Measurements from ENCODE around the gene TNS3. TPM values are rescaled to one million over a fixed set of nuclear protein-coding genes. Genes with fewer than 3 reads are reported as not detected.
"Not testable (repeated sequence)": the region's sequence is repeated elsewhere in the genome, so short reads cannot be mapped to it uniquely, and the experiment has no call there.

Gene TNS3
- total and polyA plus RNA-seq, 4 donors: 40.5 to 140 (median 86.7) TPM

DNA sequence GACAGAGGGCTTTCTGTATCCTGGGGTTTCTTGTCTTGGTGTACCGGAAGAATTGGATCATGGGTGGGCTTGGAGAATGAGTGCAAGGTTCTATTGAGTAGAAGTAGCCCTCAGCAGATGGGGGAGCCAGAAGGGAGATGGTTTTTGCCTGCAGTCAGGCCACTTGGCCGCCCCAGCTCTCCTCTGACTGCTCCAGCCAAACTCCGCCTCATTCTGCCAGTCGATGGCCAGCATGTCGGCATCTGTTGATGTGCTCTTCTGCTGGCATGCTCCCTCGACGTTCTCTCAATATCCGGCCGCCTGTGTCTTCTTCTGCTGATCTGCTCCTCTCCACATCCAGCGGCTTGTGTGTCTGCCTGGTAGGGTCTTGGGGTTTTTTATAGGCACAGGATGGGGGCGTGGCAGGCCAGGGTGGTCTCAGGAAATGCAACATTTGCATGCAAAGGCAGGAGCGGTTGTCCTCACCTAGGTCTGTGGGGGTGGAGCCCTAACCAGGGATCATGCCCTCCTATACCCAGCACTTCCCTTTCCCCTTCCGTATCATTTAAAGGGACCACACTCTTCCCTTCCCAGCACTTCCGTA lies 40.2 kb upstream of the TNS3 start:
- no peak overlapping the region for H3K4me3 ChIP-seq (ENCODE audit: low read length in 2 of 2)
- no peaks in the 10 kb centered on the region for H3K9me3 ChIP-seq (ENCODE audit: control insufficient read depth, low read length)
- no peak for ATAC-seq (ENCODE audit: low FRiP score)
- no peak for DNase-seq
- 39 to 46% methylated on average over 14 of the region's 14 CpGs for WGBS, 2 donors
- H3K4me1 ChIP-seq (ENCODE audit: control insufficient read depth in 1 of 2, insufficient read depth in 2 of 2, low read length in 2 of 2): peaks cover 0 to 2% of the 10 kb centered on the region in 2 donors
- H3K36me3 ChIP-seq (ENCODE audit: control insufficient read depth in 1 of 2, insufficient read depth in 2 of 2, low read length in 1 of 2): no peaks in the 10 kb centered on the region
- H3K27me3 ChIP-seq (ENCODE audit: control insufficient read depth in 1 of 2, insufficient read depth in 2 of 2, low read length in 1 of 2): no peaks in the 10 kb centered on the region
- H3K27ac ChIP-seq (ENCODE audit: low read depth in 1 of 2, low read length in 2 of 2): peak overlapping the region; percentile 51 to 58
- intact Hi-C loops (cut with DNase I): no loop called here

GRCh38 chr7:47621347-47621746 lies 39.4 kb upstream of the TNS3 start:
- ATAC-seq (ENCODE audit: low FRiP score) (no peak), DNase-seq (no peak)
- Histone ChIP-seq H3K4me1 (ENCODE audit: control insufficient read depth in 1 of 2, insufficient read depth in 2 of 2, low read length in 2 of 2) (peaks cover 0 to 2% of the 10 kb centered on the region in 2 donors), H3K27me3 (ENCODE audit: control insufficient read depth in 1 of 2, insufficient read depth in 2 of 2, low read length in 1 of 2) (no peaks in the 10 kb centered on the region), H3K36me3 (ENCODE audit: control insufficient read depth in 1 of 2, insufficient read depth in 2 of 2, low read length in 1 of 2) (no peaks in the 10 kb centered on the region), H3K4me3 (ENCODE audit: low read length in 2 of 2) (no peak overlapping the region), H3K9me3 (ENCODE audit: control insufficient read depth, low read length) (no peaks in the 10 kb centered on the region), H3K27ac (ENCODE audit: low read depth in 1 of 2, low read length in 2 of 2) (peak overlapping the region; percentile 50 to 58)
- WGBS, 2 donors: 76 to 81% methylated on average over 12 of the region's 12 CpGs
- intact Hi-C loops (cut with DNase I): no loop called here

GRCh38 chr7:47619806-47620205 lies 37.9 kb upstream of the TNS3 start:
- ATAC-seq (ENCODE audit: low FRiP score) (no peak), DNase-seq (no peak)
- Histone ChIP-seq H3K27ac (ENCODE audit: low read depth in 1 of 2, low read length in 2 of 2) (no peak overlapping the region), H3K4me1 (ENCODE audit: control insufficient read depth in 1 of 2, insufficient read depth in 2 of 2, low read length in 2 of 2) (peaks cover 0 to 2% of the 10 kb centered on the region in 2 donors), H3K27me3 (ENCODE audit: control insufficient read depth in 1 of 2, insufficient read depth in 2 of 2, low read length in 1 of 2) (no peaks in the 10 kb centered on the region), H3K4me3 (ENCODE audit: low read length in 2 of 2) (no peak overlapping the region), H3K36me3 (ENCODE audit: control insufficient read depth in 1 of 2, insufficient read depth in 2 of 2, low read length in 1 of 2) (no peaks in the 10 kb centered on the region), H3K9me3 (ENCODE audit: control insufficient read depth, low read length) (no peaks in the 10 kb centered on the region)
- intact Hi-C loops (cut with DNase I): no loop called here

DNA sequence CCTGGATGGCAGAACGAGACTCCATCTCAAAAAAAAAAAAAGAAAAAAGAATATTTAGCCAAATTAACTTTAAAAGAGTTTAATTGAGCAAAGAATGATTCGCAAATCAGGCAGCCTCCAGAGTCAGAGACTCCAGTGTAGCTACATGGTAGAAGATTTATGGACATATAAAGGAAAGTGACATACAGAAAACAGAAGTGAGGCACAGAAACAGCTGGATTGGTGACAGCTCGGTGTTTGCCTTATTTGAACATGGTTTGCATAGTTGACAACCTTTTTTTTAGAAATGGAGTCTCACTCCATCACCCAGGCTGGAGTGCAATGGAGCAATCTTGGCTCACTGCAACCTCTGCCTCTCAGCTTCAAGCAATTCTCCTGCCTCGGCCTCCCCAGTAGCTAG lies 35.2 kb upstream of the TNS3 start:
- WGBS, 2 donors: 92% methylated on average over 4 of the region's 4 CpGs
- H3K36me3 ChIP-seq (ENCODE audit: control insufficient read depth in 1 of 2, insufficient read depth in 2 of 2, low read length in 1 of 2): no peaks in the 10 kb centered on the region

GRCh38 chr7:47614450-47614849 lies 32.5 kb upstream of the TNS3 start:
- WGBS, 2 donors: 79 to 95% methylated on average over 6 of the region's 6 CpGs
- no peaks in the 10 kb centered on the region for H3K36me3 ChIP-seq (ENCODE audit: control insufficient read depth in 1 of 2, insufficient read depth in 2 of 2, low read length in 1 of 2)
- intact Hi-C loops (cut with DNase I): no loop called here
- H3K4me1 ChIP-seq (ENCODE audit: control insufficient read depth in 1 of 2, insufficient read depth in 2 of 2, low read length in 2 of 2): peaks cover 0 to 1% of the 10 kb centered on the region in 2 donors
- H3K9me3 ChIP-seq (ENCODE audit: control insufficient read depth, low read length): no peaks in the 10 kb centered on the region
- no peaks in the 10 kb centered on the region for H3K27me3 ChIP-seq (ENCODE audit: control insufficient read depth in 1 of 2, insufficient read depth in 2 of 2, low read length in 1 of 2)
- H3K27ac ChIP-seq (ENCODE audit: low read depth in 1 of 2, low read length in 2 of 2): no peak overlapping the region
- ATAC-seq (ENCODE audit: low FRiP score) (no peak), DNase-seq (no peak)
- no peak overlapping the region for H3K4me3 ChIP-seq (ENCODE audit: low read length in 2 of 2)

More for the DNA sequence above, 35.2 kb upstream of the TNS3 start:
- intact Hi-C loops (cut with DNase I): no loop called here
- ATAC-seq (ENCODE audit: low FRiP score): no peak
- Histone ChIP-seq H3K27ac (ENCODE audit: low read depth in 1 of 2, low read length in 2 of 2) (no peak overlapping the region), H3K9me3 (ENCODE audit: control insufficient read depth, low read length) (no peaks in the 10 kb centered on the region), H3K4me1 (ENCODE audit: control insufficient read depth in 1 of 2, insufficient read depth in 2 of 2, low read length in 2 of 2) (peaks cover 0 to 1% of the 10 kb centered on the region in 2 donors), H3K27me3 (ENCODE audit: control insufficient read depth in 1 of 2, insufficient read depth in 2 of 2, low read length in 1 of 2) (no peaks in the 10 kb centered on the region), H3K4me3 (ENCODE audit: low read length in 2 of 2) (no peak overlapping the region)
- DNase-seq: no peak

- H3K9me3 ChIP-seq (ENCODE audit: control insufficient read depth, low read length): no peaks in the 10 kb centered on the region
- ATAC-seq (ENCODE audit: low FRiP score): no peak
- no peak overlapping the region for H3K27ac ChIP-seq (ENCODE audit: low read depth in 1 of 2, low read length in 2 of 2)
- DNase-seq: no peak
- WGBS, 2 donors: 65 to 69% methylated on average over 10 of the region's 10 CpGs
- no peaks in the 10 kb centered on the region for H3K27me3 ChIP-seq (ENCODE audit: control insufficient read depth in 1 of 2, insufficient read depth in 2 of 2, low read length in 1 of 2)
- intact Hi-C loops (cut with DNase I): no loop called here
- peaks cover 0 to 1% of the 10 kb centered on the region in 2 donors for H3K4me1 ChIP-seq (ENCODE audit: control insufficient read depth in 1 of 2, insufficient read depth in 2 of 2, low read length in 2 of 2)
- H3K36me3 ChIP-seq (ENCODE audit: control insufficient read depth in 1 of 2, insufficient read depth in 2 of 2, low read length in 1 of 2): no peaks in the 10 kb centered on the region
- no peak overlapping the region for H3K4me3 ChIP-seq (ENCODE audit: low read length in 2 of 2)
Measured at GRCh38 chr7:47611045-47611511, 29.2 kb upstream of the TNS3 start.

GRCh38 chr7:47610506-47611044 lies 28.7 kb upstream of the TNS3 start:
- H3K27ac ChIP-seq (ENCODE audit: low read depth in 1 of 2, low read length in 2 of 2): no peak overlapping the region
- H3K27me3 ChIP-seq (ENCODE audit: control insufficient read depth in 1 of 2, insufficient read depth in 2 of 2, low read length in 1 of 2): no peaks in the 10 kb centered on the region
- no peak overlapping the region for H3K4me3 ChIP-seq (ENCODE audit: low read length in 2 of 2)
- peak; percentile 63 for ATAC-seq (ENCODE audit: low FRiP score)
- H3K4me1 ChIP-seq (ENCODE audit: control insufficient read depth in 1 of 2, insufficient read depth in 2 of 2, low read length in 2 of 2): peaks cover 0 to 1% of the 10 kb centered on the region in 2 donors
- no peaks in the 10 kb centered on the region for H3K36me3 ChIP-seq (ENCODE audit: control insufficient read depth in 1 of 2, insufficient read depth in 2 of 2, low read length in 1 of 2)
- no peak for DNase-seq
- WGBS, 2 donors: 19 to 30% methylated on average over 4 of the region's 4 CpGs
- intact Hi-C loops (cut with DNase I): no loop called here
- H3K9me3 ChIP-seq (ENCODE audit: control insufficient read depth, low read length): no peaks in the 10 kb centered on the region

GRCh38 chr7:47609803-47610452 lies 28.0 kb upstream of the TNS3 start:
- no peaks in the 10 kb centered on the region for H3K36me3 ChIP-seq (ENCODE audit: control insufficient read depth in 1 of 2, insufficient read depth in 2 of 2, low read length in 1 of 2)
- H3K9me3 ChIP-seq (ENCODE audit: control insufficient read depth, low read length): no peaks in the 10 kb centered on the region
- no peaks in the 10 kb centered on the region for H3K27me3 ChIP-seq (ENCODE audit: control insufficient read depth in 1 of 2, insufficient read depth in 2 of 2, low read length in 1 of 2)
- intact Hi-C loops (cut with DNase I): no loop called here
- no peak overlapping the region for H3K27ac ChIP-seq (ENCODE audit: low read depth in 1 of 2, low read length in 2 of 2)
- no peak overlapping the region for H3K4me3 ChIP-seq (ENCODE audit: low read length in 2 of 2)
- ATAC-seq (ENCODE audit: low FRiP score) (peak; percentile 67), DNase-seq (no peak)
- WGBS, 2 donors: 86 to 89% methylated on average over 16 of the region's 16 CpGs
- peaks cover 0 to 1% of the 10 kb centered on the region in 2 donors for H3K4me1 ChIP-seq (ENCODE audit: control insufficient read depth in 1 of 2, insufficient read depth in 2 of 2, low read length in 2 of 2)

DNA sequence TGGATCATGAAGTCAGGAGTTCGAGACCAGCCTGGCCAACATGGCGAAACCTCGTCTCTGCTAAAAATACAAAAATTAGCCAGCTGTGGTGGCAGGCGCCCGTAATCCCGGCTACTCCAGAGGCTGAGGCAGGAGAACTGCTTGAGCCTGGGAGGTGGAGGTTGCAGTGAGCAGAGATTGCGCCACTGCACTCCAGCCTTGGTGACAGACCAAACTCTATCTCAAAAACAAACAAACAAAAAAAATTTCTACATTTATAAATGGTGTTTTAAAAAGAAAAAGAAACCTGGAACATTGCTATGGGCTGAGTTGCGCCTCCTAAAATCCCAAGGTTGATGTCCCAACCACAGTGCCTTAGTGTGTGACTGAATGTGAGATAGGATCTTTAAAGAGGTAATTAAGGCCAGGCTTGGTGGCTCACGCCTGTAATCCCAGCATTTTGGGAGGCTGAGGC lies 24.7 kb upstream of the TNS3 start:
- H3K27ac ChIP-seq (ENCODE audit: low read depth in 1 of 2, low read length in 2 of 2); H3K4me1 ChIP-seq (ENCODE audit: control insufficient read depth in 1 of 2, insufficient read depth in 2 of 2, low read length in 2 of 2); DNase-seq; H3K27me3 ChIP-seq (ENCODE audit: control insufficient read depth in 1 of 2, insufficient read depth in 2 of 2, low read length in 1 of 2); intact Hi-C loops (cut with DNase I); H3K36me3 ChIP-seq (ENCODE audit: control insufficient read depth in 1 of 2, insufficient read depth in 2 of 2, low read length in 1 of 2); ATAC-seq (ENCODE audit: low FRiP score); H3K9me3 ChIP-seq (ENCODE audit: control insufficient read depth, low read length); H3K4me3 ChIP-seq (ENCODE audit: low read length in 2 of 2): not testable (repeated sequence)
- WGBS, 2 donors: 94 to 95% methylated on average over 9 of the region's 9 CpGs

Measured in aorta (tissue), 5 donors.